Neural cell (in vitro differentiated cells): ENCODE measurements around the gene TMSB10.

Experiments used
- CTCF ChIP-seq: fragments of 450-650 bp; IDR thresholded peaks from 2 replicates; pipeline ENCODE4 v1.5.1; 2014; ENCODE audit warnings: antibody characterized with exemption, mild to moderate bottlenecking, moderate library complexity; ENCODE audit not compliant: poor library complexity, severe bottlenecking
- EP300 ChIP-seq: fragments of 450-650 bp; conservative IDR thresholded peaks from 2 replicates; pipeline ENCODE4 v1.6.1; 2014; ENCODE audit warnings: antibody characterized with exemption, mild to moderate bottlenecking, moderate library complexity; ENCODE audit not compliant: poor library complexity, severe bottlenecking
- EZH2 ChIP-seq: fragments of 200-600, 300-800 bp; shearing (Covaris generic), sonication (generic); IDR thresholded peaks from 2 replicates; pipeline ENCODE4 v1.6.1; 2014; ENCODE audit warnings: antibody characterized with exemption, low read length, borderline replicate concordance, mild to moderate bottlenecking; ENCODE audit not compliant: insufficient read depth, poor library complexity, severe bottlenecking
- RAD21 ChIP-seq: fragments of 450-650 bp; conservative IDR thresholded peaks from 2 replicates; pipeline ENCODE4 v1.6.1; 2014; ENCODE audit warnings: antibody characterized with exemption, mild to moderate bottlenecking, moderate library complexity
- REST ChIP-seq: IDR thresholded peaks from 2 replicates; pipeline ENCODE4 v1.6.1; 2012; ENCODE audit warnings: borderline replicate concordance
- TAF1 ChIP-seq: IDR thresholded peaks from 2 replicates; pipeline ENCODE4 v1.6.1; 2012; ENCODE audit warnings: low read depth

GRCh38 chr2:84919885-84920580 lies 14.6 kb downstream of the TMSB10 start:
- TF ChIP-seq CTCF: no peak
- TF ChIP-seq EZH2: no peak
- TF ChIP-seq REST: no peak
- no peak for TF ChIP-seq EP300
- TF ChIP-seq TAF1: no peak
- no peak for TF ChIP-seq RAD21
